ENCODE data around the gene AIG1.
"Not testable (repeated sequence)": the region's sequence is repeated elsewhere in the genome, so short reads cannot be mapped to it uniquely, and the experiment has no call there.

Gene AIG1

GRCh38 chr6:143261899-143262436 is 201.3 kb downstream of the AIG1 start:
- DNase-seq (ENCODE audit: low read depth in 1 of 2, low spot score in 1 of 2), result no peak

DNA sequence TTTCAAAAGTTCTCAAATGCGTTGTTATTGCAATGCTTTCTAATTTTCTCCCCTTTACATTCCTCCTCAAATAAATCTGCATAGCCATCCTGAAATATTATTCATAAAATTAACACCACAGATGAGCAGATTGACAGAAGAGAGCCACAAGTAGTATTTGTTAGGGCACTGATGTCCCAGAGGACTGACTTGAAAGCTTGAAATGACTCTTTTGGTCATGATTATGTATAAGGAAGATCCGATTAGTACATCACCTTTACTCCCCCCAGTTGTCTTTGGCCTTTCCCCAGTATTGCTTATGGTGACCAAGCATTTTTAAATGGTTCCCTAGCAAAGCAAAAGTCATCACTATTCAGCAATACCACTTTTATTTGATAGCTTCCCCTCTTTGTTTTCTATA is 202.2 kb downstream of the AIG1 start:
- no peak for DNase-seq (ENCODE audit: low read depth in 1 of 2, low spot score in 1 of 2)

GRCh38 chr6:143264379-143264778 is 203.7 kb downstream of the AIG1 start:
- no peak for DNase-seq (ENCODE audit: low read depth in 1 of 2, low spot score in 1 of 2)

- no peak for DNase-seq (ENCODE audit: low read depth in 1 of 2, low spot score in 1 of 2)
Measured at GRCh38 chr6:143264986-143265764, 204.5 kb downstream of the AIG1 start.

- no peak for DNase-seq (ENCODE audit: low read depth in 1 of 2, low spot score in 1 of 2)
Measured at GRCh38 chr6:143267760-143268159, 207.1 kb downstream of the AIG1 start.

- no peak for DNase-seq (ENCODE audit: low read depth in 1 of 2, low spot score in 1 of 2)
Measured at GRCh38 chr6:143268439-143268838, 207.8 kb downstream of the AIG1 start.

- DNase-seq (ENCODE audit: low read depth in 1 of 2, low spot score in 1 of 2), result no peak
Measured at GRCh38 chr6:143270026-143270425, 209.3 kb downstream of the AIG1 start.

- DNase-seq (ENCODE audit: low read depth in 1 of 2, low spot score in 1 of 2), result no peak
Measured at GRCh38 chr6:143271024-143271423, 210.3 kb downstream of the AIG1 start.

- no peak for DNase-seq (ENCODE audit: low read depth in 1 of 2, low spot score in 1 of 2)
Measured at GRCh38 chr6:143276436-143276835, 215.7 kb downstream of the AIG1 start.

DNA sequence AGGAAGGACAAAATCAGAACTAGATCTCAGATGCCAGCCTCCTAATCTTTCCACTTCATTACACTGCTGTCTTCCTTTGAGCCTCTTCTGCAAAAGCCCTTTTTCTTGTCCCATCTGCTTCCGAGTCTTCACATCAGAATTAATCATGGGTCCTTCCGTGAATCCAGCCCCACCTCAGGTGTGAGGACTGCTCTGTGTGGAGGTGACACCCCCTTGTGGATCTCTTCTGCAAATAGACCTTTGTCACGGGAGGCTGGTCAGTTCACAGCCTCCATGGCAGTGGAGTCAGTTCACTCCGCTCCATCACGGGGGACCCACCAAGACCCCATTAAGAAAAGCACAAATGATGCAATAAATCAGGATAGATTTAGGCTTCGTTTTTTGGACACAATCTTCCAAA is 218.7 kb downstream of the AIG1 start:
- DNase-seq (ENCODE audit: low read depth in 1 of 2, low spot score in 1 of 2), result no peak

DNA sequence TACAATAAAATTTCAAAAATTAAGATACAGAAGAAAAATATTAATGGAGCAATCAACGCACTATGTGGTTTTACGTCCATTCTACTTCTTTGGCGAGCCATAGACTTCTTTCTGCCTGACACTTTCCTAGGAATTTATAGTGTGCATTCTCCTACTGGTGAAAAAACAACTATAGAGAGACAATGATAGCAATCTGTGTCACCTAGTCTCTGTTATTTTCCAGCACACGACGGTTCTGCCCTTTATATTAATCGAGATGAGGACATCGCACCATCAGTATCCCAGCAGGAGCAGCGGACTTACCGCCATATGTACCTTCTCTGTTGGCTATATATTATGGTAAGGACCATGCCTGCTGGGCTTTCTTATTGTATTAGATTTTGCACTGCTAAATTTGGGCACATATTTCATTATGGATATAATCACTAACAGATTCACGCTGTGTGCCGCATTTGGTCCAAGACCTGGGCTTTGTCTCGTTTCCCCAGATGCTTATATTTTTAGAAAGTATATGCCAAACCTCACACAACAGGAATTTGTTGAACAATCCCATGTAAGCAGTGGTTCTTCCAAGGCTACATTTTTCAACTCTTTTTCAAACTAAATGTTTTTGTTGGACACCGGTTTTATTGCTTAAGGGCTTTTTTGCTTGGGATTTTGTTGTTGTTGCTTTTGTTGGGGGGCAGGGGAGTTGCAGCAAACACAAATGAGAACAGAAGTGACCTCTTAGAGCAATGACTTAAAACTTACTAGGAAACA is 223.4 kb downstream of the AIG1 start:
- DNase-seq (ENCODE audit: low read depth in 1 of 2, low spot score in 1 of 2), result no peak

GRCh38 chr6:143286251-143286795 is 225.6 kb downstream of the AIG1 start:
- DNase-seq (ENCODE audit: low read depth in 1 of 2, low spot score in 1 of 2), result no peak

GRCh38 chr6:143288923-143289322 is 228.2 kb downstream of the AIG1 start:
- no peak for DNase-seq (ENCODE audit: low read depth in 1 of 2, low spot score in 1 of 2)

DNA sequence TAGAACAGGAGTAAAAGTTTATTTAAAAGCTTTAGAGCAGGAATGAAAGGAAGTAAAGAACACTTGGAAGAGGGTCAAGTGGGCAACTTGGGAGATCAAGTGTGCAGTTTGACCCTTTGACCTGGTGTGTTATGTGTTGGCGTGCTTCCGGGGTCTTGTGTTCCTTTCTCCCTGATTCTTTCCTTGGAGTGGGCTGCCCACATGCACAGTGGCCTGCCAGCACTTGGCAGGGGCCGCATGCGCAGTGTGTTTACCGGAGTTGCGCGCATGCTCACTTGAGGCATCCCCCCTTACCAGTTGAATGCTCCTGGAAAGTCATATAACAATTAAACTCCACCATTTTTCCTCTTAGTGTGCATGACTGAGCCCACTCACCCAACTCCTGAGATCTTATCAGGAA is 229.5 kb downstream of the AIG1 start:
- no peak for DNase-seq (ENCODE audit: low read depth in 1 of 2, low spot score in 1 of 2)

GRCh38 chr6:143293523-143293922 is 232.8 kb downstream of the AIG1 start:
- DNase-seq (ENCODE audit: low read depth in 1 of 2, low spot score in 1 of 2), result no peak

DNA sequence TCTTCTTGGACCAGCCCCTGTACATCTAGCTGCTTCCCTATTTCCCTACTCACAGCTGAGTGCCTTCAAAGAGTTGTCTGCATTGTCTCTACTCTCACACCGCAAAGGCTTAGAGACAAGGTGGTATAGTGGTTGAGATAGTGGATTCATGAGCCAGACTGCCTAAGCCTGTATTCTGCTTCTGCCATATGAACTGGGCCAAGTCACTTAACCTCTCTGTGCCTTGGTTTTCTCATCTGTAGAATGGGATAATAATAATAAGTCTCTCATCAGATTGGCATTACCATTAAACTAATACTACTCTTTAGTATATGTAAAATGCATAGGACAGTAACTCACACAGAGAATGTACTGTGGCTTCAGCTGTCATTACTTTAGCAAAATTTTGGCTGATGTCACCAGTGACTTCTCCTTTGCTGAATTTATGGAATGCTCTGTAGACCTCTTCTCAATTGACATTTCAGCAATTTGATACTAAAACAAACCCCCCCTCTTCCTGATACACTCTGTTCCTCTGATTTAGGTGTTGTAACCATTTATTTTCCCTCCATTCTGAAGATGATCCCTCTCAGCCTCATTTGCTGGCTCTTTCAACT is 233.7 kb downstream of the AIG1 start:
- no peak for DNase-seq (ENCODE audit: low read depth in 1 of 2, low spot score in 1 of 2)

DNA sequence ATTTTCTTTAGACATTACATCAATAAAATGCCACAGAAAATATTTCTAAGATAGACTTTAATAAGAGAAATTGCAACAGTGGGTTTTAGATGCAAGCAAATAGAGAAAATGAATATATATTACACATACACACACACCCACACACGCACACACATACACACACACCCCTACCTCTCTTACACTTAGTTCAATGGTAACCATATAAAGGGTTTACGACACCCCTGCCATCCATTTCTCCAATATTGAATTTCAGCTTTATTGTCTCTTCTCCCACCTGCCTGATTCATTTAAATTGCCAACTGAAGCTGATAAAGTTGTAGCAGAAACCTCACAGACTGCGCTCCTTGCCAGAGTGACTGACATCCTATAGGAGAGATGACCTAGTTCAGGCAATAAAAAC is 235.2 kb downstream of the AIG1 start:
- no peak for DNase-seq (ENCODE audit: low read depth in 1 of 2, low spot score in 1 of 2)

GRCh38 chr6:143298071-143298470 is 237.4 kb downstream of the AIG1 start:
- DNase-seq (ENCODE audit: low read depth in 1 of 2, low spot score in 1 of 2), result no peak

GRCh38 chr6:143299253-143300166 is 238.8 kb downstream of the AIG1 start:
- no peak for DNase-seq (ENCODE audit: low read depth in 1 of 2, low spot score in 1 of 2)

- no peak for DNase-seq (ENCODE audit: low read depth in 1 of 2, low spot score in 1 of 2)
Measured at GRCh38 chr6:143301188-143301587, 240.5 kb downstream of the AIG1 start.

DNA sequence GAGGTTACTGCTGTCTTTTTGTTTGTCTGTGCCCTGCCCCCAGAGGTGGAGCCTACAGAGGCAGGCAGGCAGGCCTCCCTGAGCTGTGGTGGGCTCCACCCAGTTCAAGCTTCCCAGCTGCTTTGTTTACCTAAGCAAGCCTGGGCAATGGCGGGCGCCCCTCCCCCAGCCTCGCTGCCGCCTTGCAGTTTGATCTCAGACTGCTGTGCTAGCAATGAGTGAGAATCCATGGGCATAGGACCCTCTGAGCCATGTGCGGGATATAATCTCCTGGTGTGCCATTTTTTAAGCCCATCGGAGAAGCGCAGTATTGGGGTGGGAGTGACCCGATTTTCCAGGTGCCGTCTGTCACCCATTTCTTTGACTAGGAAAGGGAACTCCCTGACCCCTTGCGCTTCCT is 247.1 kb downstream of the AIG1 start:
- DNase-seq (ENCODE audit: low read depth in 1 of 2, low spot score in 1 of 2), result not testable (repeated sequence)
